KMS-11 (cell line): ENCODE results near the gene DOCK7.
"Not testable (repeated sequence)": the region's sequence is repeated elsewhere in the genome, so short reads cannot be mapped to it uniquely, and the experiment has no call there.

Experiments
- H2AFZ ChIP-seq: fragments of 200-600 bp; sonication (generic); 2 replicates; pipeline ENCODE4 v1.6.1; 2016; ENCODE audit warnings: antibody characterized with exemption, mixed run types, low read depth
- H3K27ac ChIP-seq: fragments of 200-600 bp; sonication (generic); 2 replicates; pipeline ENCODE4 v1.6.1; 2016; ENCODE audit warnings: mild to moderate bottlenecking, mixed run types
- H3K27me3 ChIP-seq: fragments of 200-600 bp; sonication (generic); 2 replicates; pipeline ENCODE4 v1.6.1; 2017; ENCODE audit warnings: mild to moderate bottlenecking, low read depth, mixed run types, moderate library complexity; ENCODE audit not compliant: insufficient read depth
- H3K36me3 ChIP-seq: fragments of 200-600 bp; sonication (generic); 2 replicates; pipeline ENCODE4 v1.6.1; 2017; ENCODE audit warnings: mild to moderate bottlenecking, mixed run types; ENCODE audit not compliant: insufficient read depth
- H3K4me1 ChIP-seq: fragments of 200-600 bp; sonication (generic); 2 replicates; pipeline ENCODE4 v1.6.1; 2016; ENCODE audit warnings: mild to moderate bottlenecking, low read depth, mixed run types; ENCODE audit not compliant: poor library complexity, severe bottlenecking
- H3K4me2 ChIP-seq: fragments of 200-600 bp; sonication (generic); 2 replicates; pipeline ENCODE4 v1.7.0; 2016; ENCODE audit warnings: mild to moderate bottlenecking, mixed run types
- H3K4me3 ChIP-seq: fragments of 200-600 bp; sonication (generic); IDR thresholded peaks from 2 replicates; pipeline ENCODE4 v1.6.1; 2017; ENCODE audit warnings: low read depth, low read length, mixed read lengths; ENCODE audit not compliant: insufficient read depth
- H3K79me2 ChIP-seq: fragments of 200-600 bp; sonication (generic); 2 replicates; pipeline ENCODE4 v1.6.1; 2016; ENCODE audit warnings: low read depth, mixed run types; ENCODE audit not compliant: insufficient read depth
- H3K9ac ChIP-seq: fragments of 200-600 bp; sonication (generic); 2 replicates; pipeline ENCODE4 v1.6.1; 2016; ENCODE audit warnings: mild to moderate bottlenecking, mixed run types
- H4K20me1 ChIP-seq: fragments of 200-600 bp; sonication (generic); 2 replicates; pipeline ENCODE4 v1.6.1; 2016; ENCODE audit warnings: mild to moderate bottlenecking, mixed run types; ENCODE audit not compliant: insufficient read depth
- CTCF ChIP-seq: fragments of 200-600 bp; sonication (generic); conservative IDR thresholded peaks from 2 replicates; pipeline ENCODE4 v1.6.1; 2017; ENCODE audit warnings: low read depth, mild to moderate bottlenecking, antibody characterized with exemption, low read length, moderate library complexity, mixed read lengths

DOCK7 gene

GRCh38 chr1:62625415-62625814, 62.8 kb downstream of the DOCK7 start:
- no peak overlapping the region for H3K9ac ChIP-seq
- H3K4me3 ChIP-seq = no peak overlapping the region
- no peaks in the 10 kb centered on the region for H3K79me2 ChIP-seq
- no peak overlapping the region for H3K27ac ChIP-seq
- no peaks in the 10 kb centered on the region for H3K27me3 ChIP-seq
- no peak for TF ChIP-seq CTCF
- no peaks in the 10 kb centered on the region for H3K36me3 ChIP-seq
- H2AFZ ChIP-seq = no peak overlapping the region
- H3K4me1 ChIP-seq = peaks cover 14% of the 10 kb centered on the region
- H4K20me1 ChIP-seq = no peaks in the 10 kb centered on the region
- no peak overlapping the region for H3K4me2 ChIP-seq

DNA sequence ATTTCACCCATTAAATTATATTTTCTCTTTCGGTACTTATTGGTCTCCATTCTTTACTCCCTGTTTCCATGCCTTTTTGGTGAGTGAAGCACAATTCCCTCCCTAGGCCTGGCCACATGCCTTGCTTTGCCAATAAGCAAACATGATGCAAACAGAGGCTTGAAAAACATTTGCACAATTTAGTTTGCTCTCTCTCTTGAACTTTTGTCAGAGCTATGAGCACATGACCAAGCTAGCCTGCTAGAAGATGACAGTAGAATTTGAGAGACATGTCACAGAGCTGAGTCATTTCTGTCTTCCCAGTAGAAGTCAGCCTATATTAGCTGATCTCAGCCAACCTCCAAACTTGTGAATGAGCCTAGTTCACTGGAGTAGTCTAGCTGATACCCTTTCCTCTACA, 66.3 kb downstream of the DOCK7 start:
- Histone ChIP-seq H3K9ac (no peak overlapping the region), H3K79me2 (no peaks in the 10 kb centered on the region), H3K4me1 (peaks cover 14% of the 10 kb centered on the region), H3K4me2 (0 out of 2 replicates have a peak overlapping the region, but pooled peaks have one; percentile 7), H4K20me1 (no peaks in the 10 kb centered on the region), H3K4me3 (no peak overlapping the region), H3K36me3 (no peaks in the 10 kb centered on the region), H2AFZ (no peak overlapping the region), H3K27ac (no peak overlapping the region; the same call in 1 of the 2 replicates), H3K27me3 (no peaks in the 10 kb centered on the region)
- no peak for TF ChIP-seq CTCF

DNA sequence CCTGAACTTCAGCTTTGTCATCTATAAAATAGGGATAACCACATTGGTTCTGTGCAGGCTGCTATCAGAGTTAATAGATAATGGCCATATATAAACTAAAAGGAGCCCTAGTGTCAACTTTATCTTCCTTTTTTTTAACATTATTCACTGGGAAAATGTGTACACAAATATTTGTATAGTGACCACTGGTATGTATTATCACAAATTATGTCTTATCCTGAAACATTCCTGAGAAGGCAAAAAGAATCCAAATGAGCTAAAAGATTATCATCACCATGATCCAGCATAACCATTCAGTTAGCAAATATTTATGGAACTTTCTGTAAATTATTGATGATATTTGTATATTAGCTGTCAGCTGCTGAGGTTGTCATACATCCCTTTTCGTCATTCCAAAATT, 74.3 kb downstream of the DOCK7 start:
- H3K27ac ChIP-seq = no peak overlapping the region

GRCh38 chr1:62613325-62613727, 74.9 kb downstream of the DOCK7 start:
- Histone ChIP-seq H2AFZ (no peak overlapping the region), H3K4me1 (no peaks in the 10 kb centered on the region), H3K36me3 (no peaks in the 10 kb centered on the region), H3K79me2 (no peaks in the 10 kb centered on the region), H4K20me1 (no peaks in the 10 kb centered on the region), H3K9ac (no peak overlapping the region), H3K4me3 (no peak overlapping the region), H3K27ac (no peak overlapping the region), H3K4me2 (no peak overlapping the region), H3K27me3 (no peaks in the 10 kb centered on the region)
- TF ChIP-seq CTCF = no peak

More for the DNA sequence above, 74.3 kb downstream of the DOCK7 start:
- H3K4me3 ChIP-seq = no peak overlapping the region
- H3K4me2 ChIP-seq = no peak overlapping the region
- no peak for TF ChIP-seq CTCF
- no peaks in the 10 kb centered on the region for H3K79me2 ChIP-seq
- no peaks in the 10 kb centered on the region for H3K4me1 ChIP-seq
- no peak overlapping the region for H3K9ac ChIP-seq
- no peaks in the 10 kb centered on the region for H3K27me3 ChIP-seq
- H3K36me3 ChIP-seq = no peaks in the 10 kb centered on the region
- no peak overlapping the region for H2AFZ ChIP-seq
- no peaks in the 10 kb centered on the region for H4K20me1 ChIP-seq

DNA sequence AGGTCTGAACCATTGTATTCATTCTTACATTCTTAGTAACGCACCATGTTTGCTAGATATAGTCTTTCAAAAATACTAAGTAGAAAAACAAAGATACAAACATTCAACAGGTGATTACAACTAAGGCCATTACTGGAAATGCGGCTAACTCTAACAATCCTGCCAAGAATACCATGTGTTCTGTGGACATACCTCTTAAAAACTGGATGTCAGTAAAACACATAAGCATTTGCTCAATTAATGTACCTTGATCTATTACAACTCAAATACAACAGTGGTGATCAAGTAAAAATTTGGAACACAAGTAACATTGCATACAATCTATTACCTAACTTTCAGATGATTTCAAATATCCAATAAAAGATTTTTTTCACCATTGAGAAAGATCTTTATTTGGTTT, 75.4 kb downstream of the DOCK7 start:
- Histone ChIP-seq H3K27me3 (no peaks in the 10 kb centered on the region), H3K36me3 (no peaks in the 10 kb centered on the region), H3K4me1 (no peaks in the 10 kb centered on the region), H3K4me3 (no peak overlapping the region), H3K27ac (no peak overlapping the region), H3K9ac (no peak overlapping the region), H3K79me2 (no peaks in the 10 kb centered on the region), H2AFZ (no peak overlapping the region), H4K20me1 (no peaks in the 10 kb centered on the region), H3K4me2 (no peak overlapping the region)
- TF ChIP-seq CTCF = no peak

DNA sequence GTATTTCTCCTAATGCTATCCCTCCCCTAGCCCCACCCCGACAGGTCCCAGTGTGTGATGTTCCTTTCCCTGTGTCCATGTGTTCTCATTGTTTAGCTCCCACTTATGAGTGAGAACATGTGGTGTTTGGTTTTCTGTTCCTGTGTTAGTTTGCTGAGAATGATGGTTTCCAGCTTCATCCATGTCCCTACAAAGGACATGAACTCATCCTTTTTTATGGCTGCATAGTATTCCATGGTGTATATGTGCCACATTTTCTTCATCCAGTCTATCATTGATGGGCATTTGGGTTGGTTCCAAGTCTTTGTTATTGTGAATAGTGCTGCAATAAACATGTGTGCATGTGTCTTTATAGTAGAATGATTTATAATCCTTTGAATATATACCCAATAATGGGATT, 77.6 kb downstream of the DOCK7 start:
- not testable (repeated sequence) for H3K27me3 ChIP-seq, H2AFZ ChIP-seq, H3K27ac ChIP-seq, H4K20me1 ChIP-seq, H3K36me3 ChIP-seq, H3K4me3 ChIP-seq, H3K4me2 ChIP-seq, H3K79me2 ChIP-seq, H3K9ac ChIP-seq, H3K4me1 ChIP-seq
